GM12878 (cell line): ENCODE measurements around the gene LTB4R2. TPM values are rescaled to one million over a fixed set of nuclear protein-coding genes. Genes with fewer than 3 reads are reported as not detected.

ENCODE experiments used
- ATAC-seq: fragments of 200-7000 bp; cut with Tn5 transposase; 3 replicates; pipeline ENCODE4 v1.9.1; 2020; ENCODE audit warnings: mild to moderate bottlenecking, moderate library complexity
- BruUV-seq: library from RNA; stranded (reverse); fragments of 400-500 nt; replicated peaks from 2 replicates; lab custom pipeline; 2021; lab: Mats Ljungman, UMichigan
- CTCF ChIA-PET: fragments of 300-600 bp; sonication (Branson Sonifier 250); formaldehyde crosslinking; extraction: SDS; loops from one replicate; lab custom pipeline; 2021; ENCODE audit warnings: inconsistent platforms; lab: Yijun Ruan, JAX
- POLR2A ChIA-PET: fragments of 350-600 bp; formaldehyde crosslinking; extraction: SDS; loops from one replicate; lab custom pipeline; 2021; ENCODE audit warnings: inconsistent platforms; lab: Charles Lee
- RAD21 ChIA-PET: fragments of 300-600 bp; sonication (Branson Sonifier 250); formaldehyde crosslinking; loops from one replicate; lab custom pipeline; 2023; ENCODE audit warnings: antibody characterized with exemption; ENCODE audit not compliant: unreplicated experiment; lab: Charles Lee
- SMC1A ChIA-PET: fragments of 300-600 bp; sonication (Branson Sonifier 250); formaldehyde crosslinking; loops from one replicate; lab custom pipeline; 2023; ENCODE audit not compliant: unreplicated experiment, uncharacterized antibody; lab: Charles Lee
- DNase-seq: peaks from one replicate; pipeline ENCODE4 v3.0.0-alpha.2; 2011; ENCODE audit warnings: low read depth, low spot score
- FAIRE-seq: peaks from 3 replicates; lab custom pipeline; 2011; peaks lifted over from hg19 to GRCh38; lab: Jason Lieb, UNC
- H2AFZ ChIP-seq: 2 replicates; pipeline ENCODE4 v1.6.0; 2011; ENCODE audit warnings: low read depth, low read length, control low read depth; ENCODE audit not compliant: control insufficient read depth
- H3K27ac ChIP-seq: 2 replicates; pipeline ENCODE4 v1.5.1; 2011; ENCODE audit warnings: control low read depth; ENCODE audit not compliant: control insufficient read depth, insufficient read depth
- H3K27me3 ChIP-seq, 2 experiments: replicated peaks in 1 of 2; 2 replicates each; pipeline versions ENCODE4 v1.6.0 to v1.6.1; 2011; ENCODE audit warnings: low read length in 1 of 2; ENCODE audit not compliant: control insufficient read depth in 2 of 2, insufficient read depth in 2 of 2
- H3K36me3 ChIP-seq, 2 experiments: 2 replicates each; pipeline ENCODE4 v1.5.1; 2011; ENCODE audit warnings: low read length in 1 of 2; ENCODE audit not compliant: control insufficient read depth in 2 of 2, insufficient read depth in 2 of 2
- H3K4me1 ChIP-seq: 2 replicates; pipeline ENCODE4 v1.6.1; 2011; ENCODE audit warnings: mild to moderate bottlenecking, low read length, moderate library complexity, mixed read lengths; ENCODE audit not compliant: control insufficient read depth, insufficient read depth
- H3K4me2 ChIP-seq: 2 replicates; pipeline ENCODE4 v1.6.0; 2011; ENCODE audit warnings: control low read depth; ENCODE audit not compliant: control insufficient read depth, insufficient read depth
- H3K4me3 ChIP-seq: fragments of 200-600 bp; sonication (generic); 2 replicates; pipeline ENCODE4 v1.5.1; 2016
- H3K79me2 ChIP-seq: 2 replicates; pipeline ENCODE4 v1.6.0; 2011; ENCODE audit warnings: low read length; ENCODE audit not compliant: control insufficient read depth, insufficient read depth
- H3K9ac ChIP-seq: 2 replicates; pipeline ENCODE4 v1.8.0; 2011; ENCODE audit warnings: low read length, control low read depth, mixed read lengths; ENCODE audit not compliant: control insufficient read depth, insufficient read depth
- H3K9me3 ChIP-seq: replicated peaks from 3 replicates; pipeline ENCODE4 v1.5.1; 2011; ENCODE audit warnings: mild to moderate bottlenecking, low read length; ENCODE audit not compliant: control insufficient read depth, insufficient read depth
- H4K20me1 ChIP-seq: 2 replicates; pipeline ENCODE4 v1.6.0; 2011; ENCODE audit not compliant: control insufficient read depth, insufficient read depth
- BHLHE40 ChIP-seq, 2 experiments: fragments of 450-650 bp in 1 of 2; IDR thresholded peaks; 2 replicates each; pipeline ENCODE4 v1.6.1; 2011 to 2017; ENCODE audit warnings: low read depth in 2 of 2, borderline replicate concordance in 1 of 2, improper control_type of control experiment in 1 of 2, low read length in 1 of 2, mild to moderate bottlenecking in 1 of 2
- CREB1 ChIP-seq: IDR thresholded peaks from 2 replicates; pipeline ENCODE4 v1.6.1; 2012; ENCODE audit warnings: low read depth, mild to moderate bottlenecking, inconsistent platforms
- KDM1A ChIP-seq: fragments of 200-600 bp; sonication (generic); IDR thresholded peaks from 2 replicates; pipeline ENCODE4 v1.6.1; 2016; ENCODE audit warnings: borderline replicate concordance
- MYB ChIP-seq: fragments of 150-350 bp; IDR thresholded peaks from 2 replicates; pipeline ENCODE4 v1.6.1; 2014; ENCODE audit warnings: mild to moderate bottlenecking, low read depth, low read length, borderline replicate concordance
- PAX5 ChIP-seq: IDR thresholded peaks from 2 replicates; pipeline ENCODE4 v1.6.1; 2011; ENCODE audit warnings: low read depth, low read length, borderline replicate concordance
- PML ChIP-seq: IDR thresholded peaks from 2 replicates; pipeline ENCODE4 v1.6.1; 2012; ENCODE audit warnings: low read length, inconsistent platforms
- POLR2A ChIP-seq: IDR thresholded peaks from 2 replicates; pipeline ENCODE4 v1.6.1; 2011; ENCODE audit warnings: low read depth, mild to moderate bottlenecking, low read length
- RELB ChIP-seq: fragments of 450-650 bp; IDR thresholded peaks from 2 replicates; pipeline ENCODE4 v1.6.1; 2017; ENCODE audit warnings: low read depth, mild to moderate bottlenecking, moderate library complexity
- SMARCA5 ChIP-seq: fragments of 450-650 bp; IDR thresholded peaks from 2 replicates; pipeline ENCODE4 v1.6.1; 2017; ENCODE audit warnings: mild to moderate bottlenecking
- ZBTB4 ChIP-seq: fragments of 450-650 bp; formaldehyde crosslinking; IDR thresholded peaks from 2 replicates; pipeline ENCODE4 v1.4.0; 2022; ENCODE audit warnings: mild to moderate bottlenecking, moderate library complexity
- ZSCAN29 ChIP-seq: fragments of 450-650 bp; IDR thresholded peaks from 2 replicates; pipeline ENCODE4 v1.6.1; 2017; ENCODE audit warnings: mild to moderate bottlenecking, moderate library complexity
- WGBS: methylation state at CpG from one replicate; pipeline ENCODE4 v1.1.6; 2016; ENCODE audit warnings: low lambda C conversion rate; ENCODE audit not compliant: insufficient replicate concordance, insufficient coverage; ENCODE audit errors: missing lambda C conversion rate; 5-methylcytosine and 5-hydroxymethylcytosine counted together
- in situ Hi-C: fragments of 300-500 bp; cut with MboI; formaldehyde crosslinking; loops from 9 replicates; pipeline ENCODE4 v1.14.3; 2018; ENCODE audit warnings: mixed read lengths
- intact Hi-C: fragments of 100-400 bp; cut with micrococcal nuclease; formaldehyde crosslinking; loops from one replicate; pipeline ENCODE4 v1.14.2; 2022; ENCODE audit not compliant: unreplicated experiment
- polyA plus RNA-seq, 11 experiments: library from polyadenylated mRNA; depleted of rRNA in 4 of 11; unstranded in 6 of 11; stranded (reverse) in 5 of 11; fragments of >200 nt; fragmentation: Nextera tagmentation in 4 of 11; fragmentation: Illumina TruSeq in 1 of 11; extraction: Ambion mirVana in 4 of 11; extraction: Trizol in 1 of 11; gene quantifications; 1 replicate in 1 of 11; 2 replicates in 10 of 11; pipeline versions ENCODE4 v1.2.1 to v1.2.3, GENCODE V29; 2011 to 2016; ENCODE audit warnings: inconsistent platforms in 2 of 11, missing spikeins in 2 of 11, low read depth in 1 of 11
- total RNA-seq, 4 experiments: library from RNA; depleted of rRNA in 3 of 4; stranded (reverse); fragments of >200 nt in 3 of 4; fragmentation: Illumina TruSeq in 1 of 4; extraction: Trizol in 1 of 4; gene quantifications; 2 replicates each; pipeline versions ENCODE4 v1.2.1 to v1.2.3, GENCODE V29; 2013 to 2021
- TF ChIP-seq, protein P1 (sequence below): fragments of 150-350 bp; IDR thresholded peaks from 2 replicates; pipeline ENCODE4 v1.6.1; 2014; ENCODE audit warnings: mild to moderate bottlenecking, low read depth, low read length
- TF ChIP-seq, protein P2 (sequence below): fragments of 450-650 bp; IDR thresholded peaks from 2 replicates; pipeline ENCODE4 v1.6.1; 2016; ENCODE audit warnings: mild to moderate bottlenecking

The LTB4R2 gene
- total and polyA plus RNA-seq, 10 of the 15 experiments (the other 5 are each of a cell fraction or from before 2014, with no cell fraction given), result 0.06 to 16.0 (median 2.6) TPM

DNA sequence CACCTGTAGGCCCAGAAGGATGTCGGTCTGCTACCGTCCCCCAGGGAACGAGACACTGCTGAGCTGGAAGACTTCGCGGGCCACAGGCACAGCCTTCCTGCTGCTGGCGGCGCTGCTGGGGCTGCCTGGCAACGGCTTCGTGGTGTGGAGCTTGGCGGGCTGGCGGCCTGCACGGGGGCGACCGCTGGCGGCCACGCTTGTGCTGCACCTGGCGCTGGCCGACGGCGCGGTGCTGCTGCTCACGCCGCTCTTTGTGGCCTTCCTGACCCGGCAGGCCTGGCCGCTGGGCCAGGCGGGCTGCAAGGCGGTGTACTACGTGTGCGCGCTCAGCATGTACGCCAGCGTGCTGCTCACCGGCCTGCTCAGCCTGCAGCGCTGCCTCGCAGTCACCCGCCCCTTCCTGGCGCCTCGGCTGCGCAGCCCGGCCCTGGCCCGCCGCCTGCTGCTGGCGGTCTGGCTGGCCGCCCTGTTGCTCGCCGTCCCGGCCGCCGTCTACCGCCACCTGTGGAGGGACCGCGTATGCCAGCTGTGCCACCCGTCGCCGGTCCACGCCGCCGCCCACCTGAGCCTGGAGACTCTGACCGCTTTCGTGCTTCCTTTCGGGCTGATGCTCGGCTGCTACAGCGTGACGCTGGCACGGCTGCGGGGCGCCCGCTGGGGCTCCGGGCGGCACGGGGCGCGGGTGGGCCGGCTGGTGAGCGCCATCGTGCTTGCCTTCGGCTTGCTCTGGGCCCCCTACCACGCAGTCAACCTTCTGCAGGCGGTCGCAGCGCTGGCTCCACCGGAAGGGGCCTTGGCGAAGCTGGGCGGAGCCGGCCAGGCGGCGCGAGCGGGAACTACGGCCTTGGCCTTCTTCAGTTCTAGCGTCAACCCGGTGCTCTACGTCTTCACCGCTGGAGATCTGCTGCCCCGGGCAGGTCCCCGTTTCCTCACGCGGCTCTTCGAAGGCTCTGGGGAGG is 985 bp downstream of the LTB4R2 start, which contains the start of gene LTB4R:
TSS of gene LTB4R (plus strand) at position 857 of the 959 bp plus-strand sequence. CDS start 4,150 bp downstream, outside the sequence.
- no peak for DNase-seq
- Histone ChIP-seq H2AFZ (peak within 1 kb of the TSS; percentile 48), H3K9ac (no peak within 1 kb of the TSS; the same call in 1 of the 2 replicates), H3K27me3 (no peaks in the 10 kb centered on the region), H3K36me3 (peaks cover 5 to 9% of the 10 kb centered on the region in 2 experiments; a peak in 3 of 4 replicates), H3K9me3 (no peaks in the 10 kb centered on the region), H4K20me1 (no peaks in the 10 kb centered on the region), H3K4me1 (peaks cover 37% of the 10 kb centered on the region), H3K27ac (peak within 1 kb of the TSS; percentile 45; the same call in 1 of the 2 replicates), H3K4me3 (peak within 1 kb of the TSS; percentile 47), H3K79me2 (no peaks in the 10 kb centered on the region), H3K4me2 (peak within 1 kb of the TSS; percentile 76)
- ChIA-PET CTCF (interaction anchor here (0.7 to 7.9 kb wide), 18 partner anchors 8 to 255 kb away, joined by 3 to 149 read pairs (median 4); partner anchors contain the start of genes ADCY4, DCAF11, DHRS1 and KHNYN), POLR2A (interaction anchor here (0.6 to 1.2 kb wide), 4 partner anchors 15 to 121 kb away, joined by 3 read pairs; partner anchors contain the start of gene RIPK3), RAD21 (interaction anchor here (0.6 to 1.9 kb wide), 8 partner anchors 14 to 121 kb away, joined by 3 to 9 read pairs (median 3); partner anchors contain the start of genes RABGGTA and TINF2), SMC1A (interaction anchor here (0.6 to 1.6 kb wide), 8 partner anchors 8 to 120 kb away, joined by 3 to 7 read pairs (median 3); partner anchors contain the start of gene TINF2)
- ATAC-seq, result peak; percentile 75
- intact Hi-C loops (no loop called here), in situ Hi-C loops (no loop called here)
- WGBS, result 2% methylated on average over 96 of the region's 99 CpGs
- BruUV-seq, result no TSS peak
- FAIRE-seq, result peak; percentile 49
- no peak for TF ChIP-seq ZSCAN29
- TF ChIP-seq, protein P1, sequence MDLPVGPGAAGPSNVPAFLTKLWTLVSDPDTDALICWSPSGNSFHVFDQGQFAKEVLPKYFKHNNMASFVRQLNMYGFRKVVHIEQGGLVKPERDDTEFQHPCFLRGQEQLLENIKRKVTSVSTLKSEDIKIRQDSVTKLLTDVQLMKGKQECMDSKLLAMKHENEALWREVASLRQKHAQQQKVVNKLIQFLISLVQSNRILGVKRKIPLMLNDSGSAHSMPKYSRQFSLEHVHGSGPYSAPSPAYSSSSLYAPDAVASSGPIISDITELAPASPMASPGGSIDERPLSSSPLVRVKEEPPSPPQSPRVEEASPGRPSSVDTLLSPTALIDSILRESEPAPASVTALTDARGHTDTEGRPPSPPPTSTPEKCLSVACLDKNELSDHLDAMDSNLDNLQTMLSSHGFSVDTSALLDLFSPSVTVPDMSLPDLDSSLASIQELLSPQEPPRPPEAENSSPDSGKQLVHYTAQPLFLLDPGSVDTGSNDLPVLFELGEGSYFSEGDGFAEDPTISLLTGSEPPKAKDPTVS, result no peak
- no peak for TF ChIP-seq MYB
- TF ChIP-seq POLR2A, result peak; percentile 54; the same call in 1 of the 2 replicates
- no peak for TF ChIP-seq PML
- TF ChIP-seq SMARCA5, result no peak
- no peak for TF ChIP-seq CREB1
- TF ChIP-seq, protein P2, sequence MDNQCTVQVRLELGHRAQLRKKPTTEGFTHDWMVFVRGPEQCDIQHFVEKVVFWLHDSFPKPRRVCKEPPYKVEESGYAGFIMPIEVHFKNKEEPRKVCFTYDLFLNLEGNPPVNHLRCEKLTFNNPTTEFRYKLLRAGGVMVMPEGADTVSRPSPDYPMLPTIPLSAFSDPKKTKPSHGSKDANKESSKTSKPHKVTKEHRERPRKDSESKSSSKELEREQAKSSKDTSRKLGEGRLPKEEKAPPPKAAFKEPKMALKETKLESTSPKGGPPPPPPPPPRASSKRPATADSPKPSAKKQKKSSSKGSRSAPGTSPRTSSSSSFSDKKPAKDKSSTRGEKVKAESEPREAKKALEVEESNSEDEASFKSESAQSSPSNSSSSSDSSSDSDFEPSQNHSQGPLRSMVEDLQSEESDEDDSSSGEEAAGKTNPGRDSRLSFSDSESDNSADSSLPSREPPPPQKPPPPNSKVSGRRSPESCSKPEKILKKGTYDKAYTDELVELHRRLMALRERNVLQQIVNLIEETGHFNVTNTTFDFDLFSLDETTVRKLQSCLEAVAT, result no peak
- peak; percentile 25; the same call in 1 of the 2 replicates for TF ChIP-seq PAX5
- no peak for TF ChIP-seq KDM1A
- no peak for TF ChIP-seq RELB
- TF ChIP-seq ZBTB4 (CRISPR knock-in tag), result no peak
- peak; percentile 20 to 72; a peak in 3 of 4 replicates for TF ChIP-seq BHLHE40 (IDR thresholded peaks at IDR 0.05; ENCODE audit: borderline replicate concordance in 1 of 2, low read depth in 2 of 2, low read length in 1 of 2)
